ENCODE results near the gene BTBD19. TPM values are rescaled to one million over a fixed set of nuclear protein-coding genes. Genes with fewer than 3 reads are reported as not detected.
"Not testable (repeated sequence)": the region's sequence is repeated elsewhere in the genome, so short reads cannot be mapped to it uniquely, and the experiment has no call there.

The BTBD19 gene
- total RNA-seq, 1 donor from 2014 or later = 10.1 TPM

DNA sequence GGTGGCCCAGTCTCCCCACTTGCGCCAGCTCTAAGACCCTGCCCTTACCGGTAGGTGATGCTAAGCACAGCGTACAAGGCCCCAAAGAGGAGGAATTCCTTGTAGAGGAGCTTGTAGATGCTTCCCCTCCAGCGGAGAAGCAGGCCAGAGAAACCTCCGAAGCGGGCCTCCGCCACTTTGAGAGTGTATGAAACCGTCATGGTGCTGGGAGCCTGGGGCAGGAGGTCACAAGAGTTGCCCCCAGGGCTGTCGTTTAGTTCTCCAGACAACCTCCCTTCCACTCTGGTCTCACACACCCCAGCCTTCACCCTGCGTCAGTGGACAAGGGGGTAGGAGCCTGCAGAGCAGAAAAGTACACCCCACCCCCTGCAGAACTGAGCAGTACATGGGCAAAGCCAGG, 20.8 kb upstream of the BTBD19 start:
- no peak for DNase-seq (ENCODE audit: low spot score)

- DNase-seq (ENCODE audit: low spot score) = no peak
These were observed 20.0 kb upstream of the BTBD19 start, which contains the start of gene BEST4 for GRCh38 chr1:44788120-44788860. Gene BEST4 (minus strand): TSS chr1:44788170. CDS start chr1:44787705, 465 bp downstream.

DNA sequence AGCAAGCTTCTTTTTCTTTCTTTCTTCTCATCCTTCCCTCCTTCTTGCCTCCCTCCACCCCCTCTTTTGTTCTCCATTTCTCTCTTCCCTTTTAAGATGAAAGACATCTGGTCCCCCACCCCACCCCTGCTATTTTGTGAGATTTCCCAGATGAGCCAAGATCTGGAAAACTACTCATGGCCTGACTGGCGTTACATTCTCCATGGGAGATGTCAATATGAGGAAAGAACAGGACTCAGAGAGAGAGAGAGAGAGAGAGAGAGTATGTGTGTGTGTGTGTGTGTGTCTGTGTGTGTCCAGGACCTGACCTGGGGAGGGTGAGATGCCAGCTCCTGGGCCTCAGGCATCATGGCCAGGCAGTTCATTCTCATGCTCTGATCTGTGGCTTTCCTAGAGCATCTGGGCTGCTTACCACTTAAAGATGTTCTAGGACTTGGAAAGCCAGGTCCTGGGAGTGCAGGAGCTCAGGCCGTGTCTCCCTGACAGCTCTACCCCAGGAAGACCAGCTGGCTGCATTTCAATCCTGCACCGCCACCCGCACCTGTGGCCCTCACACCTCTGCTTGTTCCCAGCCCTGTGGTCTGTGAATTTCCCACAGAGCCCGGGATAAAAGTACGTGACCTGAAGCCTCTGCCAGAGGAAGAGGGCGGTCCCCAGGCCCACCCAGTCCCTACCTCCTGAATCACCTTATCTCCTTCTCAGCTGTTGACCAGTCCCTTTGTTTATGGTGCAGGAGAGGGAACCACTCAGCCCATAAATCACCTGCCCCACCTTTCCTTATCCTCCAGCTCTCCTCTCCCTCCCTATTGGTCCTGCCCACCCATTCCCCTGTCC, 17.1 kb upstream of the BTBD19 start:
- DNase-seq (ENCODE audit: low spot score) = no peak

DNA sequence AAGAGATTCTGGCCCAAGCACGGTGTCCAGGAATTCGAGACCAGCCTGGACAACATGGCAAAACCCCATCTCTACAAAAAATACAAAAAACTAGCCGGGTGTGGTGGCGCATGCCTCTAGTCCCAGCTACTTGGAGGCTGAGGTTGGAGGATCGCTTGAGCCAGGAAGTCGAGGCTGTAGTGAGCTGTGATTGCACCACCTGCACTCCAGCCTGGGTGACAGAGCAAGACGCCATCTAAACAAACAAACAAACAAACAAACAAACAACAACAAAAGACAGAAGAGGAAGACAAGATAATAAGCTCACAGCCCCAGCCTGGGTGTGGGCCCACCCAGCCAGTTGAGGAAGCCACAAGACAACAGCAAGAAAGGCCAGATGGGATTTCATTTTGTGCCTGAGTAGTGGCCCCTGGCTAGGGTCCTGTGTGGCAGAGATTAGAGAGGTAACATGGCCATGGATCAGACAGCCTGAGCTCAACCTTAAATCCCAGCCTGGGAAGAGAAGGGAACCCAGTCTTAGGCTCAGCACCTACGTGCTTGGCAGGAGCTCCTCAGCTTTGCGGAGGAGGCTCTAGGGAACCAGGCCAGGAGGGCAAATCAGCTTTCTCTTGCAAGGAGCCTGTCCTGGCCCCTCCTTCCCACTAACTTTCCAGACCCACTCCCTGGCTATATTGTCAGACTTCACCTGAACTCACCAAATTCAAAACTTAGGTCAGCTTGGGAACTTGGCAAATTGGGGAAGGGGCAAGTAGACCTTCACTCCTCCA, 15.4 kb upstream of the BTBD19 start:
- DNase-seq (ENCODE audit: low spot score) = no peak

GRCh38 chr1:44797886-44798285, 10.4 kb upstream of the BTBD19 start:
- DNase-seq (ENCODE audit: low spot score) = not testable (repeated sequence)

DNA sequence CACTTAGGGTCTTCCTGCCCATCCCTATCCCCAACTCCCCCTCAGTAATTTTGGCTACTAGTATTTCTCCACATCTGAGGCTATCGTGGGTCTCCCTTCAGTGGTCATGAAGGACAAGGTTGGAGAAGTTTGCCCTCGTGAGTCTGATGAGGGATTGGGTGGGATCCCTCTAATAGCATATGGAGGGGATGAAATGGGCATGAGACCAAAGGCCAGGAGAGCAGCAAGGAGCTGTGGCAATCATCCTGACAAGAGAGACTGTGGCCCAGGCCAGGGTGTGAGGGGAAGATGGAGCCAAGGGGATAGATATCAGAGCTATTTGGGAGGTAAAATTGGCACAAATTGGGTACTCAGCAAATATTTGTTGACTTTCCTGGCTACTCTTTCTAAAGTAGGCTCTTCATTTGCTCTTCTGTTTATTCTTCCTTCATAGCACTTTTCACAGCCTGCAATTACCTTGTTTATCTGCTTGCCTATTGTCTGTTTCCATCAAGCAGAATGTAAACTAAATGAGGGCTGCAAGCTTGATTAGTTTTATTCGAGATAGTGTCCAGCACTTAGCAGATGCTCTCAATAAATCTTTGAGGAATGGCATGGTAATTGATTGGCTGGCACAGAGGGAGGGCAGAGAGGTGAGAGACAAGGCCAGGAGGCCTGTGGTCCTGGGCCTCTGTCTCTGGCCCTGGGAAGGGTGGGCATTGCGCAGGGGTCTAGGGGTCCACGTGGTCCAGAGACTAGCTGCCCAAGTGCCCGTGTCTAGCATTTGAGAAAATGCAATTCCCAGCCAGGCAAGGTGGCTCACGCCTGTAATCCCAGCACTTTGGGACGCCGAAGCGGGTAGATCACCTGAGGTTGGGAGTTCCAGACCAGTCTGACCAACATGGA, 9.6 kb upstream of the BTBD19 start:
- no peak for DNase-seq (ENCODE audit: low spot score)

DNA sequence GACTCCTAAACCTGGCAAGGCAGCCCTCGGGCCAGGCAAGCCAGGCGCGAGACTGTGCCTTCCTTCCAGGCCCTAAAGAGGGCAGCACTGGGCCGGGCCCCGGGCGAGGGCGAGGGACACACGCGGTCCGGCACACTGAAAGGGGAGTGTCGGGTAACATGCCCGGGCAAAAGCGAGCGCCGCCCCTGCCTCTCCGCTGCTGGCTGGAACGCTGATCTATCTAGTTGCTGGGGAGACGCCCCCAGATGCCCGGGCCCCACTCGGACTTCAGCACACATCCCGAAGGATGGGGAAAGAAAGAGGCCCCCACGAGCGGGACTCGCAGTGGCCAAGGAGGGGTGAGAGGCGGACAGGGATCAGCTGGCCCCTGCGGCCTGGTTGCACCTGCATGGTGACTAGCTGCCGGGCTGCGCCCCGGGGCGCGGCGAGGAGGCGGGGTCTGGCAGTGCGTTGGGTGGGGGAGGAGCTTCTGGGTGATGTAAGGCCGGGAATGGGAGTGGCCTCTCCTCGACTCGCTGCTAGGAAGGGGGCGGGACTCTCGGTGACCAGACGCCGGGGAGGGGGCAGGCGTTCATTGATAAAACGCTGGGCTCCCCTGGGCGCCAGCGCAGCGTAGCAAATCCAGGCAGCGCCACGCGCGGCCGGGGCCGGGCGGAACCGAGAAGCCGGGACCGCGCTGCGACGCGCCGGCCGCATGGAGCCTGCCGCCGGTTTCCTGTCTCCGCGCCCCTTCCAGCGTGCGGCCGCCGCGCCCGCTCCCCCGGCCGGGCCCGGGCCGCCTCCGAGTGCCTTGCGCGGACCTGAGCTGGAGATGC, 8.3 kb upstream of the BTBD19 start, which contains the start of gene PLK3:
Gene PLK3, plus strand, starts transcription at position 608 of the 815 bp plus-strand sequence. Its CDS starts 87 bp downstream, at position 695.
- DNase-seq (ENCODE audit: low spot score) = peak; percentile 98

DNA sequence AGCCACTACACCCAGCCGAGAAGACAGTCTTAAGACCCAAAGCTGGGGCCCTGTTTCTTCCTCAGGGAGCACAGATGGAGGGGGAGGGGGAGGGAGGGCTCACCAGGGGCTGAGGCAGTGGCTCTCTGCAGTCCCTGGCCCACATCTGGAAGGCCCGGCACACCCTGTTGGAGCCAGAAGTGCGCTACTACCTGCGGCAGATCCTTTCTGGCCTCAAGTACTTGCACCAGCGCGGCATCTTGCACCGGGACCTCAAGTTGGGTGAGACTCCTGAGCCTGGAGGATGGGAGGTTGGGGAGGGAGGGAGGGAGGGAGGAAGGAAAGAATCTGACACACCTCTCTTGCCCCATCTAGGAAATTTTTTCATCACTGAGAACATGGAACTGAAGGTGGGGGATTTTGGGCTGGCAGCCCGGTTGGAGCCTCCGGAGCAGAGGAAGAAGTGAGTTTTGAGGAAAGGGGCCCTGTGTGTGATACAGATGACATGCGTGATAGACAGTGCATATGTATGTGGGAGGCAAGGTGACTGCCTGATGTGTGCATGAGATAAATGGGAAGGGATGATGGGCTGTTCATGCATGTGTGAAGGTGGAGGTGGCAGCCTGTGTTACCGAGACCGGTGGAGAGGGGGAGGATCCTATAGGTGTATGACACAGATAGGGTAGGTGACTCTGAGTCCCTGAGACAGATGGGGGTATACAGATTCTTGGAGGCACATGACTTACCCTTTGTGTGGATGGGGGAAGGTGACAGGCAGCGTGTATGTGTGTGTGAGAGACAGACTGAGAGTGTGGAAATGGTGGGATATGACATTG, 6.6 kb upstream of the BTBD19 start:
- DNase-seq (ENCODE audit: low spot score) = no peak

GRCh38 chr1:44802306-44803061, 5.8 kb upstream of the BTBD19 start:
- DNase-seq (ENCODE audit: low spot score) = no peak

GRCh38 chr1:44803062-44803311, 5.3 kb upstream of the BTBD19 start:
- DNase-seq (ENCODE audit: low spot score) = no peak

DNA sequence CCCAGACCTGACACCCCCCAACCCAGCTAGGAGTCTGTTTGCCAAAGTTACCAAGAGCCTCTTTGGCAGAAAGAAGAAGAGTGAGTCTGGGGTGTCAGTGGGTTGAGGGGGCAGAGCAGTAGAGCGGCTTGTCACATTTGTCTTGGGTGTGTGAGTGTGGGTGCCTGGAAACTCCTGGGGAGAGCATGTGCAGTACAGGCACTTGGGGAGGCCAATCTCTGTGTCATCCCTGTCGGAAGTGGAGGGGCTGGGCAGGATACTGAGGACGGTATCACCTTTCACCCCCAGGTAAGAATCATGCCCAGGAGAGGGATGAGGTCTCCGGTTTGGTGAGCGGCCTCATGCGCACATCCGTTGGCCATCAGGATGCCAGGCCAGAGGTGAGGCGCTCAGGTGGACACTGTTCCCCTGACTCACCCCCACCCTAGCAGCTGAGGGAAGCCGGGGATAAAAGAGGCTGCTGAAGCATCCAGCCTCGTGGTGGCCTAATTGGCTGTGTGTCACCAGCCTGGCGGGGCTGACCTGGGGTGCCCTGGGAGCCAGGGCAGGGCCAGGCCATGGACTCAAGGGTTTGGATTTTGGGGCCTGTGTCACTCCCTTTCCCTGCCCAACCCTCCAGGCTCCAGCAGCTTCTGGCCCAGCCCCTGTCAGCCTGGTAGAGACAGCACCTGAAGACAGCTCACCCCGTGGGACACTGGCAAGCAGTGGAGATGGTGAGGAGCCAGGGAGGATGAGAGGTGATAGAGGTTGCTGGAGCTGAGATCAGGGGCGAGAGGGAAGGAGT, 4.8 kb upstream of the BTBD19 start:
- DNase-seq (ENCODE audit: low spot score) = no peak

DNA sequence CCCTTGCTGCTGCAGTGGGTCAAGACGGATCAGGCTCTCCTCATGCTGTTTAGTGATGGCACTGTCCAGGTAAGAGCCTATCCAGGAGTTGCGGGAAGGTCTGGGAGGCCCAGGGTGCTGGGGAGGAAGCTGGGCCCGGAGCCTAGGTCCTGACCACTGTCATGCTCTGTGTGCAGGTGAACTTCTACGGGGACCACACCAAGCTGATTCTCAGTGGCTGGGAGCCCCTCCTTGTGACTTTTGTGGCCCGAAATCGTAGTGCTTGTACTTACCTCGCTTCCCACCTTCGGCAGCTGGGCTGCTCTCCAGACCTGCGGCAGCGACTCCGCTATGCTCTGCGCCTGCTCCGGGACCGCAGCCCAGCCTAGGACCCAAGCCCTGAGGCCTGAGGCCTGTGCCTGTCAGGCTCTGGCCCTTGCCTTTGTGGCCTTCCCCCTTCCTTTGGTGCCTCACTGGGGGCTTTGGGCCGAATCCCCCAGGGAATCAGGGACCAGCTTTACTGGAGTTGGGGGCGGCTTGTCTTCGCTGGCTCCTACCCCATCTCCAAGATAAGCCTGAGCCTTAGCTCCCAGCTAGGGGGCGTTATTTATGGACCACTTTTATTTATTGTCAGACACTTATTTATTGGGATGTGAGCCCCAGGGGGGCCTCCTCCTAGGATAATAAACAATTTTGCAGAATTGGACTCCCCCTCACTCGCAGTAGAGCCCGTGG, 2.9 kb upstream of the BTBD19 start:
- DNase-seq (ENCODE audit: low spot score) = no peak

DNA sequence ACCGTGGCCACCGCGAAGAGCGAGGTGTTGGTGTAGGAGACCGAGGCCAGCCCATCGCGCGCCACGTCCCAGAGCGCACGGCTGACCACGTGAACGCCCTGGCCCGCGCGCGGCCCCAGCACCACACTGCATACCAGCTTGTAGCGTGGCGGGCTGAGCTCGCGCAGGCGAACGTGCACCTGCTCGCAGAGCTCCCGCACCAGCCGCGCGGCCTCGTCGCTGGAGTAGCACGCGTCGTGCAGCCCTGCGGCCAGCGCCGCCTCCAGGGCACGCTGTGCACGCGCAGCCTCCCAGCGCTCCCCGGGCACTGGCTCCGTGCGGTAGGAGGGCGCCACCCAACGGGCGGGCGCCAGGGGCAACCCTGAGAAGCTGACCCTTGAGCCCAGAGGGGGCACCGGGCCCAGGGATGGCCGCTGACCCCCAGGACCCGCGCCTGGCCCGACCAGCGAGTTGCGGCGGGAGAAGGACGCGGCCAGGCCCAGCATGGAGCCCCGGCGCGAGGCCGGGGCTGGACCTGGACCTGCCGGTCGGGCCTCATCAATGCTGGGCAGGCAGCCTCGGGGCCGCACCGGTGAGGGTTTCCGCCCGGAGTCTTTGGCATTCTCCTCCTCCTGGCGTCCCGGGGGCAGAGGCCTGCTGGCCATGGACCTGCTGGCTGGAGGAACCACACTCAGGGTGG, 2.2 kb upstream of the BTBD19 start:
- DNase-seq (ENCODE audit: low spot score) = no peak

DNA sequence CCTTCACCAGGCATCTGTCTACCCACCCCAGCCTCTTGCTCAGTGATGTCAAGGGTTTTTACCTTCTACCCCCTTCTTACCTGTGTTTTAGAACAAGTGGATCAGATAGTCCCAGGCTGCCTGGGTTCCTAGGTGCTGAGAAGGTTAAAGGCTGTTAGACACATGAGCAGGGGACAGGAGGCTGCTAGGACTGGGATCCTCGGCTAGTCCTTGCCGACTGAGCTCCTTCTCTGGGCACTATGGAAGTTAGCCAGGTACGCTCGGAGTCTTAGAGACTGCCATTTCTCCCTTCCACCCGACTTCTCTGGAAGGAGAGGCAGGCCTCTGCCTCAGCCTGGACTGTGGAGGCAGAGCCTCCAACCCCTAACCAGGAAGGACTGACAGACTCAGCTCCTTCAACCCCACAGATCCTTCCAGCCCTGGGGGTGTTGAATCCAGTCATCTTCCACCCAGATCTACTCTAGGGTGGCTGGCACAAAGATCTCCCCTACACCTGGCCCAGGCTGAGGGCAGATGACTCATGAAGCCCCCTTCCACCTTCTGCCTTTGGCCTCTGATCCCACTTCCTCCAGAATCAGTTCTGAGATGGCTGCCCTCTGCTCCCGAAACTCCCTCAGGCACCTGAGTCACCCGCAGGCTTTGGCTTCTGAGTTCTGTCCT, 1.5 kb upstream of the BTBD19 start, which contains the start of gene DYNLT4:
Gene DYNLT4, minus strand, starts transcription at position 648 of the 660 bp plus-strand sequence. CDS start 683 bp downstream, outside the sequence.
- DNase-seq (ENCODE audit: low spot score) = no peak

DNA sequence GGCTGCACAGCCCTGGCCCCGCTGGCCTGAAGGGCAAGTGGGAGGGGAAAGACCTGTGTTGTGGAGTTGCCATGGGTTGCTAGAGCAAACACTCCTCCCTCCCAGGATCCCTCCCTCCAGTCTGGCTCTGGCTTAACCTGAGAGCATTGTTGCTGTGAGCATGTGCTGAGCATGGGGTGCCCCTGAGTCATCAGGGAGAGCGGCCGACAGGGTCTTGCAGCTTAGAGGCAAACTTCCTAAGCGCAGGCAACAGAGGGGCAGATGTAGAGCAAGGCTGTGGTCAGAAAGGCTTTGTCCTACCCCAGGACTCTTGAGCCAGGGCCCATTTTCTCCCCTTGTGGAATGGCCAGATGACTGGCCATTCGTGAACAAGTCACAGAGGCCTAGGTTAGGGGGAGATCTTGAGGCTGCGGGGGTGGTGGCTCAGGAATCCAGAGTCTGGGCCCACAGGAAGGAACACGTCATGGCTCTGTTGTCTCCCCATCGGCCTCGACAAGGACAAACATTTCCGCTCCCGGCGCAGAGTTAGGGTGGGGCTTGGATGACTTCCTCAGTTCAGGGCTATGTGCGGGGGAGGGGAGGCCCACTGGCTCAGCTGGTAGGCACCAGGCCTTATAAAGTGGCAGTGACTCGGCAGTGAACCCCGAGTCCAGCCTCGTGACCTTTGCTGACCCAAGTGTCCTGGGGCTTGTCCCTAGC, 810 bp upstream of the BTBD19 start:
- peak; percentile 98 for DNase-seq (ENCODE audit: low spot score)
